Stimulated activated CD8-positive, alpha-beta memory T cell treated with anti-CD3 and anti-CD28 coated beads, Interleukin-4, amount 100 ng/mL, for 24 hours (primary cell): ENCODE measurements around the gene SETD2.

Source experiments
- DNase-seq: peaks from one replicate; pipeline ENCODE4 v3.0.0-alpha.2; 2020; ENCODE audit warnings: low read depth

Gene SETD2

DNA sequence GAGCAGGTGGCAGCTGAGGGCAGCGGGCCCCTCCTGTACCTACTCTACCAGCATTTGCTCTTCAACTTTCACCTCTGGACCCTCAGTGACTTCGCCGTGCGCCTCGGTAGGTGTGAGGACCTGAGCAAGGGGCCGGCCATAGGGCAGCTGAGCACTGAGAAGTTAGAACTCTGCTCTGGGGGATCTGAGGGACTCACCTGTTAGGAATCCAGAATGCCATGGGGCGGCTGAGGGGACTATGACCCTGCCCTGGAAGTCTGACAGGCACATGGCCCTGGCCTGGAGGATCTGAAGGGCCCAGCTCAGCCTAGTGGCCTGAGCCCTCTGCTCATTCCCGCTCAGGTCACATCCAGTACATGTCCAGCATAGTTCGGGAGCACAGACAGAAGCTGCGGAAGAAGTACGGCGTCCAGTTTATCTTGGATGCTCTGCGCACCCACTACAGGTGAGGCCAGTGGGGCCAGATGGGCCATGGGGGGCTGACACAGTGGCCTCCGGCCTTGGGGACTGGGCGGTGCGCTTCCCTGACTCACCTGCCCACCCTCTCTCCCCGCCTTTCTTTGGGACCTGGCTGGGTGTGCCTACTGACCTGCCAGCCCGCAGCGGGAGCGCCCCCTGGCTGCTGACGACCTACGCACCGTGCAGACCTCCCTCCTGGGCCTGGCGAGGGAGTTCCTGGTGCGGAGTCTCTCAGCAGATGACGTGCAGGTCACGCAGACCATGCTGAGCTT is 165.6 kb downstream of the SETD2 start:
- peak; percentile 64 for DNase-seq

DNA sequence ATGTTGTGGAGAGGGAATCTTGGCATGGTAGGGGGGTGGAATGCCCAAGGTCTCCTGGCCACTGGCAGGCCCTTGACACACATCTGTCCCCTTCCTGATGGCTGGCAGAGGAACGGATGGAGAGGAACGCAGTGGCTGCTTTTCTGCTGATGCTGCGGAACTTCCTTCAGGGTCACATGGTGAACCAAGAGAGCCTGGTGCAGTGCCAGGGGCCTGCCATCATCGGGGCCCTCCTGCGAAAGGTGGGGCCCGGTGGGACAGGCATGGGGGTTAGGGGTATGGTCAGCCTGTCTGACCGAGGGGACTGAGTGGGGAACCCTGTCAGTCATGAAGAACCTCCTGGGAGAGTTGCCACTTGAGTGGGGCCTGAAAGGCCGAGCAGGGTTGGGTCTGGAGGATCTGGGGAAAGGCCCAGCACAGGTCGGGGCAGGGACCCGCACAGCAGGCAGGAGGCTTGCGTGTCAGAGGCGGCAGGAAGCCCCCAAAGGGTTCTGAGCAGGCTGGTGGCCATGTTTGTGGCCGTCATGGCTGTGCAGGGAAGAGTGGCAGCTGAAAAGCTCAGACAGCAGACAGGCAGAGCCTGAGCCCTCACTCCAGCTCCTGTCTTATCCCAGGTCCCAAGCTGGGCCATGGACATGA is 166.3 kb downstream of the SETD2 start:
- DNase-seq, result no peak

DNA sequence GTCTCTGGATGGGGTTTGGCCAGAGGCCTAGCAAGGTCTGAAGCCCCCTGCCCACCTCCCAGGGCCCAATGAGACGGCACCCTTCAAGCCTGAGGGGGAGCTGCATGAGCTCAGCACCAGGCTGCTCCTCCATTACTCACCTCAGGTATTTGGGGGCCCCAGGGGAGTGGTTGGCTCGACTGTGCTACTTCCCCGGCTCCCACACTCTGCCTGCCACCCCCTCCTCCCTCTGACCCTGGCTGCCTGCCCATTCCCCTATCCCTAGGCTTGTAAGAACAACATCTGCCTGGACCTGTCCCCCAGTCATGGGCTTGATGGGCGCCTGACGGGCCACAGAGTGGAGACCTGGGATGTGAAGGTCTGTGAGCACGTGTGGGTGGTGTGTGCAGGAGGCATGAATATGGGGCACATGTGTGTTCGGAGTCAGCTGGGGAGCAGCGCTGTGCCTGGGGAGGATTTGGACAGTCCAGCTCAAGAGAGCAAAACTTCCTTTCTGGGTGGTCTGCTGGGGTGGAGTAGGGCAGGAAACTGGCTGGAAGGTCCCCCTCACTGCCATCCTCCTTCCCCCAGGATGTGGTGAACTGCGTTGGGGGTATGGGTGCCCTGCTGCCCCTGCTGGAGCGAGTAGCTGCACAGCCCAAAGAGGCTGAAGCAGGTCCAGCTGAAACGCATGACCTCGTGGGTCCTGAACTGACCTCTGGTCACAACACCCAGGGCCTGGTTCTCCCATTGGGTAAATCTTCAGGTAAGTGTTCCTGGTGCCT is 167.0 kb downstream of the SETD2 start:
- no peak for DNase-seq

DNA sequence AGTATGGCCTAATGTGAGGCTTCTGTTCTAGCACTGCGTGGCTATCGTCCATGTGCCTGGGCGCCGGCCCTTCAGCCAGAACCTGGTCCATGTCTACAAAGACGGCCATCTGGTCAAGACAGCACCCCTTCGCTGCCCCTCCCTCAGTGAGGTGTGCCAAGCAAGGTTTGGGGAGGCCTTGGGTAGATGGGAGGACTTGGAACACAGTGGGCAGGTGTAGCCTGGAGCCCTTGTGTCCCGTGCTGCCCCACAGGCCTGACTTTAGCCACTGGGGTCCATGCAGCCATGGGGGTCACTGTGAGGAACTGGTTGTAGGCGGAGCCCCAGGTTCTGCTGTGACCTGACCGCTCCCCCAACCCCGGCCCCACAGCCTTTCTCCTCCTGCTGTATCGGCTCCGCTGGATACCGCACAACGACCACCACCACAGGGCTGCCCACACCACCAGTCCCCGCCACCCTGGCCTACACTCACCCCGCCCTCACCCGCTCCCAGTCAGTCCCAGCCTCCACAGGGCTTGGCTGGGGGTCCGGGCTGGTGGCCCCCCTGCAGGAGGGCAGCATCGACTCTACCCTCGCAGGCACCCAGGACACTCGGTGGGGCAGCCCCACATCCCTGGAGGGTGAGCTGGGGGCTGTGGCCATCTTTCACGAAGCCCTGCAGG is 167.9 kb downstream of the SETD2 start:
- no peak for DNase-seq

DNA sequence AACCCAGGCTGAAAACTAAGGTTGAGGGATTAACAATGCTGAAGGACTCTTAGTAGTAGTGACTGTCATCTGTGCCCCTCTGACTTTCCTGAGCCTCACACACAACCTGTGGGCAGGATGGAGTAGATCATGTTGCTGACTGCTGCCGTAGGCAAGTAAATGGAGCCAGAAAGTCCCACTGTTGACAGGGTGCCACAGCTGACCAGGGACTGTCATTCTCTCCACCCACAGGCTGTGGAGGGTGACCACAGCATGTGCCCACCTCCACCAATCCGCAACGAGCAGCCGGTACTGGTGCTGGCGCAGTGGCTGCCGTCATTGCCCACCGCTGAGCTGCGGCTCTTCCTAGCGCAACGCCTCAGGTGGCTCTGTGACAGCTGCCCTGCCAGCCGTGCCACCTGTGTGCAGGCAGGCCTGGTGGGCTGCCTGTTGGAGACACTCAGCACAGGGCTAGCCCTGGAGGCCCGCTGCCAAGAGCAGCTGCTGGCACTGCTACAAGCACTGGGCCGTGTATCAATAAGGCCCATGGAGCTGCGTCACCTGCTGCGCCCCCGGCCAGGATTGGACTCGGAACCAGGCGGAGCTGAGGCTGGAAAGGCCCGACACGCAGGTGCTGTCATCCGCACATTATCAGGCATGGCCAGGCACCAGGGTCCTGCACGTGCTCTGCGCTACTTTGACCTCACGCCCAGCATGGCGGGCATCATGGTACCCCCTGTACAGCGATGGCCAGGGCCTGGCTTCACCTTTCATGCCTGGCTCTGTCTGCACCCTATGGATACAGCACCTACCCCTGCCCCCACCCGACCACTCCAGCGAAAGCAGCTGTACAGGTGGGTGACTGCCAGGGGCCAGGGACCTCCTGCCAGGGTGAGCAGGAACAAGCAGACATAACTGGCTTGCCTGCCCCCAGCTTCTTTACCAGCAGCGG is 168.8 kb downstream of the SETD2 start:
- DNase-seq, result no peak

DNA sequence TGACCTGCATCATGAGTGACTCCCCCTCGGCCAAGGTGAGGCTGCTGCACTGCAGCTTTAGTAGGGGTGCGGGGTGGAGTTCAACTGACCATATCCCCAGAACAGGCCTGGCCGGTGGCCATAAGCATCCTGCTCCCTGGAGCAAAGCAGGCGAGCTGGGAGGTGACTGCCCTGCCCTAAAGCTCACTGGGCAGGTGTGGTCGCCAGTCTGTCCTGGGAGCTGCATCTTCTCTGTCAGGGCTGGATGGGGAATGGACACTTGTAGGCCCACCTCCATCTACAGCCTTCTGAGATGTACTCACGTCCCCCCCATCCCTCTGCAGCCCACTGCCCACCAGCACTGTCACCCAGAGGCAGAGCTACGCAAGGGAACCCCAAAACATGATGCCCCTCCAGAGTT is 169.9 kb downstream of the SETD2 start:
- DNase-seq, result no peak

DNA sequence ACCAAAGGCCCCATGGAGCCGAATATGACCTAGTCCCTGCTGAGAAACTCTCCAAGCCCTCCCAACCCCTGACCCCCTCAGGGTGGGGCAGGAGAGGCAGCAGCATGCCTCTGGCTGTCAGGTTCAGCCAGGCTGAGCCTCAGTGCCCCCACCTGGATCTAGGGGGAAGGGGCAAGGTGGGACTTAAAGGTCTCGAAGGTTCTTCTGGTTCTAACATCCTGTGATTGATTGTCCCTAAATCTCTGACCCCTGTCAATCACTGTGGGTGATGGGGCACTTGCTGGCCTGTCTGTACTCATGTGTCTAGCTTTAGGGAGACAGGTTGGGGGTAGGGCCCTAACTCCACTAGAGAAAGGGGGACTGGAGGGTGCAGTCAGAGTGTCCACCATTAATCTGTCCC is 170.6 kb downstream of the SETD2 start:
- DNase-seq, result no peak

DNA sequence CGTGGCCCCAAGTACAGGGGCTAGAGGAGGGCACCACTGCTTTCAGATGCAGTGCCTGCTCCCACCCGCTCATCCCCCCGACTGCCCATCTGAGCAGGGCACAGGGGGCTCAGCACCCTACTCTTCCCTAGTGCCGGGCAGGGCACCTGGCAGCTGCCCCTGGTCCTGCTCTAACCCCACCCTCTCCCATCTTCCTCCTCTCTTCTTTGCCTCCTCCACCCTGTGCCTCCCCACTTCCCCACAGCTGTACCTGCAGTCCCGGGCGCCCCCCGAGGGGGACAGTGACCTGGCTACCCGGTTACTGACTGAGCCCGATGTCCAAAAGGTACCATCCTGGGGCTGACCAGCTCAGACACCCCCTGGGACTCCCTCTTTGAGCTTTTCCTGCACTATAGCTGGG is 171.7 kb downstream of the SETD2 start:
- DNase-seq, result no peak

DNA sequence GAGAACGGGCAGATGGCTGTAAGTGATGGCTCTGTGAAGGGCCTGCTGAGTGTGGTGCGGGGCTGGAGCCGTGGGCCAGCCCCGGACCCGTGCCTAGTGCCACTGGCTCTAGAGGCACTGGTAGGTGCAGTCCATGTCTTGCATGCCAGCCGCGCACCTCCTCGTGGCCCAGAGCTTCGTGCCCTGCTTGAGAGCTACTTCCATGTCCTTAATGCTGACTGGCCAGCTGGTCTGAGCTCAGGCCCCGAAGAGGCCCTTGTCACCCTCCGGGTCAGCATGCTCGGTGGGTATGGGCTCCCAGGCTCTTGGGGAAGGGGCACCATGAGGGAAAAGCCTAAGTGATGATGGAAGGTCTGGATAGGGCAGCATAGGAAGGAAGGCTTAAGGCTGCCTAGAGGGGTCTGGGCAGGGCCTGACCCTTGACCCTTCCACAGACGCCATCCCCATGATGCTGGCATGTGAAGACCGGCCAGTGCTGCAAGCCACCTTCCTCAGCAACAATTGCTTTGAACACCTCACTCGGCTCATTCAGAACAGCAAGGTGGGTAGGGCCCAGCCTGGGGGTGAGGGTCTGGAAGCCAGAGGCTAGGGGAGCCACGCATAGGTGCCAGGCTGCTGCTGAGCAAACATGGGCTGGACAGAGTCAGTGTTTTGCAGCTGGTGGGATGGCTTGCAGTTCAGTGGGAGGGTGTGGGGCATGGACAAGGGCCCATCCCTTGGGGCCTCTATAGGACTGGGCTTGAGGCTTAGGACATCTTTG is 172.3 kb downstream of the SETD2 start:
- no peak for DNase-seq

DNA sequence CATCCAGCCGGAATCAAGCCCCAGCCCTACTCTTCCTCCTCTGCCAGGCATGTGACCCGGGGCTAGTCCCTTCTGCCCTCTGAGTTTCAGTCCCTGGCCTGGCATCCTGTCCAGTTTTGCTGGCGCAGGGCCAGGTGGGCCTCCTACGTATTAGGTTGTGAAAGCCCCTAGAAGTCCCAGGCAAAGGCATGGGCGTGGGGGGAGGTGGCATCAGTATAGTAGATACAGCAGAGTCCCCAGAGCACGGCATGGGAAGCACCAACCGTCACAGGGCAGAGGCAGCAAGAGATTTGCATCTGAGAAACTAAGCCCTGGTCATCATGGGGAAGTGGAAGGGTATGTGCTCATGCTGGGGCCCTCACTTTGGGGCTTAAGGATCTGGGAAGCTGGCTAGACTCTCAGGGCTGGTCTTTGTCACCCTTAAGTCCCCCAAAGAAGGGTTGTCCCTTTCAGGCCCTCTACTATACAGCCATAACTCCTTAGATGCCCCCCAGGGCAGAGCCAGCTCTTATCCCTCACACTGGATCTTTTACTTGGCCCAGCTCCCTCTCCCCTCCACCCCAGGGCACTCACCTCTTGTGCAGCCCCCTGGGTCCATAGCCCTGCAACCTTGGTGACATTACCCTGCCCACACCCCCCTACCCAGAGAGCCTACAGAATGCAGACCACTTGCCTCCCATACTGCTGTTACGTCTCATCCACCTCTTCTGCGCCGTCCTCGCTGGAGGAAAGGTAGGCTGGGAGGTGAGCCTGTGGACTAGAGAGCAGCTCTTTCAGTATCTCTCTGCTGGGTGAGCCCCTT is 173.1 kb downstream of the SETD2 start:
- DNase-seq, result no peak

DNA sequence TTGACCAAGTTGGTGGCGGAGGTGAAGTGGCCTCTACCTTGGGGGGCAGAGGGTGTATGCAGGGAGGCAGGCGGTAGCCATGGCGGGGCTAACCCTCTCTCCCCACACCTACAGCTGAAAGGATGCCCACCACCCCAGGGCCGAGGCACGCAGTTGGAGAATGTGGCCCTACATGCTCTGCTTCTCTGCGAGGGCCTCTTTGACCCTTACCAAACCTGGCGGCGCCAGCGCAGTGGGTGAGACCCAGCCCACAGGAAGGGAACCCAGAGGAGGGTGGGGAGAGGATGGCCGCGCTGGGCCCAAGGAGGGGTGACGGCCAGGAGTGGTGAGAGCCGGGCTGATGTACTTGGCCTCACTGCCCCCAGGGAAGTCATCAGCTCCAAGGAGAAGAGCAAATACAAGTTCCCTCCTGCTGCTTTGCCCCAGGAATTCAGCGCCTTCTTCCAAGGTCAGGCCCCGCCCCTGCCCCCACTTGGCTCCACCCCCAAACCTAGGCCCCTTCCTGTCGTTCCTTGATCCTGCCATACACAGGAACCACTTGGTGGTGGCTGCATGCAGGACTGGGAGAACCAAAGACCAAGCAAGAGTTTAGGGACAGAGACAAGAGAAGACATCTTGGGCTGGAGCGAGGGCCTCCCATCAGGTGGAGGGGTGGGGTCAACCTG is 174.6 kb downstream of the SETD2 start:
- DNase-seq, result no peak

DNA sequence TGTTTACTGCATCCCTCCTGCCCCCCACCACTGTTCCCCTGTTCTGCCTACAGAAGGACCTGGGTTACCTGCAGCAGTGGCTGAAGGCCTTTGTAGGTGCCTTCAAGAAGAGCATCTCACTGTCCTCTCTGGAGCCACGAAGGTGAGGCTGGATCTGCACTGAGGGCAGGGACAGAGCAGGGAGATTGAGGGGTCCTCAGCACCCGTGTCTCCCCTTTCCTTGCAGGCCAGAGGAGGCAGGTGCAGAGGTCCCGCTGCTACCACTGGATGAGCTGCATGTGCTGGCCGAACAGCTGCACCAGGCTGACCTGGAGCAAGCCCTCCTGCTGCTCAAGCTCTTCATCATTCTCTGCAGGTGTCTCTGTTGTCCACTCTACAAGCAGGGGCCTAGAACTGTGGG is 175.3 kb downstream of the SETD2 start:
- no peak for DNase-seq

DNA sequence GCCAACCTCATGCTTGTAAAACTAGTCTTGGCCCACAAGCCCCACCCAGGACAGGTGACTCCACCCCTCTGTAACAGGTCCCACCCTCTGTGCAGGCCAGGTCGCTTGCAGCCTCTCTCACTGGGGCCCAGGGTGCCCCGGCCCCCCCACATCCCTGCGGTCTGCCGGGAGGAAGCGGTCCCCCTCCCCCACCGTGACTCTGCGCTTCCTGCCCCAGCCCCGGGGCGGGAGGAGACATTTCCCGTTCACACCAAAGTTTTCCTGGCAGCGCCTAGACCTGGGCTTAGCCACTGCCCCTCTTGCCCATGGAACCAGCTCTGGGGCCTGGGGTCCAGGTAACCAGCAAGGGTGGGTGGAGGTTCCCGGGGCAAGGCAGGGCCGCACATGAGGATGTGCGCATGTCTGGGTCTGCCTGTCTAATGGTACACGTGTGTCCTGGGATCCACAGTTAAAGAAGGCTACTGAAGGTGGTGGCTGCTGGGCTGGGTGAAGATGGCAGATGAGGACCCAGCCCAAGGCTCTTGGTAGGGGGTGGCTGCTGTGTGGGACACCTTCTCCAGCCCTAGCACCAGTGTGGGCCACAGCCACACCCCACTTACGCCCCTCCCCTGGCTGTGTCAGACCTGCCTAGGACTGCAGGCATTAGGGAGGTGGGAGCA is 176.0 kb downstream of the SETD2 start:
- DNase-seq, result peak; percentile 77

DNA sequence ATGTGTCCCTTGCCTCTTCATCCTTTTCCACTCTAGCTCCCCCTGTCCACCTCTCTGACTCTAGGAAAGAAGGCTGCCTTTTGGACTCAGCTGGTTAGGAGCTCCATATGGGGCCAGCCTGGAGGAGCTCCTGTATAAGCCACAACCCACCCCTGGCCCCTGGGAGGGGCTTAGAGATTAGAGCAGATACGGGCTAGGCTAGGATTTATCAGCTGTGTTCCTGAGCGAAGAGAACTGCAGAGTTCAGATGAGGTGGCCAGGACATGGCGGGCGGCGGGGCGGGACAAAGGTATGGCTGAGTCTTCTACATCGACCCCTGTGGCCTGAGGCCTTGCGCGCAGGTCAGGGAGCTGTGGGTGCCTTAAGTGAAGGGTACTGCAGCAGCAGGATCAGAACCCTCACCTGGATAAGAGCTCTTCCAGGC is 176.6 kb downstream of the SETD2 start:
- no peak for DNase-seq

DNA sequence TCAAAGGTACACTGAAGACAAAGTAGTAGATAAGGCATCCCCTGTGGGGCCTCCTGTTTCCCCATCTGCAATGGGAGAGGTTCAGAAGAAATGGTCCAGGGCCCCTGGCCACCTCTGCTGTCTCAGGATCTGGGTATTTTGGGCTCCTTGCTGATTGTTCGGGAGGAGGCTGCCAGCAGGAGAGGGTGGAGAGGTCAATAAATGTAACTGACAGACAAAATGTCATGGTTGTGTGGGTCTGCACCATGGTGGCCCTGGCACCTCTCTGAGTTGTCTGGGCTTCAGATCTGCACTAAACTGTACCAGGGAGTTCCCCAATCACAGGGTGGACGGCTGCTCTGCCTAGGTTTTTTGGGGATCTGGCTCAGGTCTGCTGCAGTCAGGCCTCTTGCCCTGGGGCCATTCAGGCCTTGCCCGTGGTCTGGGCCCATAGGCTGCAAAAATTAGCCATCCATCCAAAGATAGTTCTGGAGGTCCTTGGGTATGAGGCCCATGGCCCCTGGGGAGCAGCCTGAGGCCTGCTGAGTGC is 177.1 kb downstream of the SETD2 start:
- no peak for DNase-seq

DNA sequence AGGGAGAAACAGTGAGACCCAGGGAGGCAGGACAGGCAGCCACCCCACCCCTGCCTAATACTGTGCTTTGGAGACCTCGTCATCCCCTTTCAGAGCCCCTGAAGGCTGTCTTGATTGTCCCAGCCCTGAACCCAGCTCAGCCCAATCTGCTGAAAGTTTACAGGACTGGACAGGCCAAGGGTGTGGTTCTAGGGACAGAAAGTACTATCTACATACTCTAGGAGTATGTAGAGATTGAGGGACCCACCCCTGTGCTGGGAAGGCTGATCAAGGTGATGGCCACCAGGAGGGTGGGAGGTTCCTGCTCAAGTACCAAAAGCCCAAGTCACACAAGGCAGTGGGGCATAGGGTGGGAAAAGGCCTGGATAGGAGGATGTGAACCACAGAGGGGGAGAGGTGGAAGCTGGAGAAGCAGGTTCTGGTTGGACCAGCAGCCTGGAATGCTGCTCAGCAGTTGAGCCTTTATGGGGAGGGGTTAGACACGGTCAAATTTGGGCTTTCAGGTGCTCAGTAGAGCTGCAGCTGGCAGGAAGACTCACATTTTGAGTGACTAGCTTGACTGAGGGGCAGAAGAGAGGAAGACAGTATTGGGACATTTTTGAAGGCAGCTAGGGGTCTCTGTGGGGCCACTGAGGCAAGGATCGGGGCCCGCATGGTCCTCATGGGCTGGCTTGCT is 177.7 kb downstream of the SETD2 start:
- DNase-seq, result no peak

DNA sequence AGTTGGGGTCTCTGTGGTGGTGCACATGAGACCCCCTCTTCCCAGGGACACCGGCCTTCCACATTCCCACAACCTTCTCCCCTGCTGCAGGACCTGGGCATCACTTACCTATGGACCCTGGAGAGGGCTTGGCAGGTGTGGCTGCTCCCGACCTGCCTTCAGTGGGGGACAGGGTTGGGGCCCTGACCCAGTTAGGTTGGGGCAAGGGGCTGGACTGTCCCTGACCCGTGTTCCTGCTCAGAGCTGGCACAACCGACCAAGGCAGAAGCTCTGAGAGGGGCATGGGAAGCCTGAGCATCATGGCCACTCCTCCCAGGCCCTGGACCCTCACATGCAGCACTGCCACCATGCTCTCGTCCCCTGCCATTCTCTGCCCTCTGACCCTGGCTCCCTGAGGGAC is 178.3 kb downstream of the SETD2 start:
- DNase-seq, result no peak
